Ovary (tissue), 10 donors: ENCODE data around the gene CELF3. TPM values are rescaled to one million over a fixed set of nuclear protein-coding genes. Genes with fewer than 3 reads are reported as not detected.

Experiments used
- DNase-seq, 5 donors: peaks; one replicate each; pipeline ENCODE4 v3.0.0-alpha.2; 2019 to 2020
- H3K27ac ChIP-seq, 2 donors: fragments of 200-600 bp; one replicate each; pipeline versions ENCODE4 v1.5.1 to v1.8.0; 2019 to 2022
- H3K27me3 ChIP-seq: fragments of 200-600 bp; one replicate; pipeline ENCODE4 v1.8.0; 2022
- H3K36me3 ChIP-seq: fragments of 200-600 bp; sonication (generic); one replicate; pipeline ENCODE4 v1.5.1; 2019
- H3K4me1 ChIP-seq: one replicate; pipeline ENCODE4 v1.8.1; 2013; ENCODE audit warnings: mild to moderate bottlenecking, moderate library complexity; ENCODE audit not compliant: insufficient read depth
- H3K4me3 ChIP-seq: fragments of 200-600 bp; sonication (generic); one replicate; pipeline ENCODE4 v1.5.1; 2017
- H3K9me3 ChIP-seq, 2 donors: fragments of 200-600 bp in 1 of 2; sonication (generic) in 1 of 2; one replicate each; pipeline versions ENCODE4 v1.5.1 to v1.8.1; 2013 to 2019; ENCODE audit warnings: mild to moderate bottlenecking in 1 of 2, moderate library complexity in 1 of 2
- CTCF ChIP-seq, 3 donors: fragments of 450-650 bp in 2 of 3; fragments of 200-600 bp in 1 of 3; IDR thresholded peaks; one replicate each; pipeline versions ENCODE4 v1.5.1 to v1.8.0; 2016 to 2022; ENCODE audit warnings: antibody characterized with exemption in 3 of 3, mild to moderate bottlenecking in 1 of 3
- EP300 ChIP-seq: sonication (generic); formaldehyde crosslinking; IDR thresholded peaks from one replicate; pipeline ENCODE4 v1.6.1; 2017; ENCODE audit warnings: antibody characterized with exemption
- POLR2A ChIP-seq: fragments of 450-650 bp; IDR thresholded peaks from one replicate; pipeline ENCODE4 v1.6.1; 2017; ENCODE audit warnings: antibody characterized with exemption, mild to moderate bottlenecking, moderate library complexity
- WGBS, 3 donors: extraction: QIAGEN DNeasy Blood & Tissue Kit in 1 of 3; methylation state at CpG; one replicate each; pipeline versions ENCODE4 v1.1.5 to v1.1.7; 2013 to 2017; 5-methylcytosine and 5-hydroxymethylcytosine counted together
- intact Hi-C, 4 donors: fragments of 100-400 bp; cut with DNase I; formaldehyde crosslinking; loops; one replicate each; pipeline versions ENCODE4 v1.11.0 to v1.15.1; 2022 to 2023
- long read RNA-seq, 3 donors: library from polyadenylated mRNA in 2 of 3; unstranded in 2 of 3; transcript quantifications; one replicate each; pipeline ENCODE4 v2.0.0 and lab custom pipeline, GENCODE V29; 2021 to 2026
- polyA plus RNA-seq, 2 donors: library from polyadenylated mRNA; stranded (reverse); fragments of 200-250 nt in 1 of 2; fragments of 350-450 nt in 1 of 2; fragmentation: Illumina TruSeq in 1 of 2; extraction: RNeasy Lipid Tissue Mini Kit (QIAGEN cat#74804) in 1 of 2; gene quantifications; one replicate each; pipeline ENCODE4 v1.2.3, GENCODE V29; 2013 to 2014
- total RNA-seq, 7 donors: library from RNA; depleted of rRNA in 2 of 7; stranded (reverse); fragments of >200 nt in 2 of 7; fragmentation: NEBNext Ultra II Directional in 3 of 7; extraction: Animal tissue kit (Norgen Biotek cat#: 25700) in 3 of 7; gene quantifications; one replicate each; pipeline versions ENCODE4 v1.1.0 to v1.2.4, GENCODE V29; 2016 to 2023
- donor health status: DM: no; HTN: no; CAD: no; lungs with moderate emphysema.
- donor health status: DM: no; HTN: no; CAD: no.
- donor health status: Bipolar disorder and iron deficiency.
- donor health status: DM: yes; HTN: yes; CAD: no.
- donor health status: DM: no; HTN: no; CAD: no.
- donor health status: DM: yes; HTN: yes; CAD: no.

Gene CELF3
- total RNA-seq (under 1 TPM in 1 of 7 donors, not detected in 6; 0.57 TPM), polyA plus RNA-seq (not detected)
- long read RNA-seq, donor 1, result 0 reads
- long read RNA-seq, donor 2, result 0 reads
- long read RNA-seq, donor 3, result 0 reads

- Histone ChIP-seq H3K27ac (no peak within 1 kb of the TSS), H3K9me3 (no peaks in the 10 kb centered on the region), H3K4me3 (no peak within 1 kb of the TSS), H3K36me3 (no peaks in the 10 kb centered on the region), H3K4me1 (peaks cover 9% of the 10 kb centered on the region), H3K27me3 (no peaks in the 10 kb centered on the region)
- 1 to 7% (median 2%) methylated on average over 24 to 27 of the region's 27 CpGs for WGBS, 3 donors
- TF ChIP-seq EP300 (no peak), POLR2A (no peak), CTCF (IDR thresholded peaks at IDR 0.05) (no peak)
- intact Hi-C loops, result no loop called here
- no peak for DNase-seq
Measured at GRCh38 chr1:151716771-151717631, at the start of gene CELF3. CELF3 (minus strand) TSS chr1:151716803; CDS start chr1:151716020, 783 bp downstream.

GRCh38 chr1:151763990-151764389, 47.4 kb upstream of the CELF3 start:
- WGBS, 3 donors, result 45 to 62% (median 56%) methylated on average over 10 of the region's 10 CpGs
- Histone ChIP-seq H3K27me3 (no peaks in the 10 kb centered on the region), H3K36me3 (no peaks in the 10 kb centered on the region), H3K27ac (peak overlapping the region; percentile 79 to 88), H3K4me3 (peak overlapping the region; percentile 58), H3K4me1 (peaks cover 2% of the 10 kb centered on the region), H3K9me3 (no peaks in the 10 kb centered on the region)
- TF ChIP-seq EP300 (no peak), CTCF (IDR thresholded peaks at IDR 0.05) (no peak), POLR2A (no peak)
- intact Hi-C loops, result no loop called here
- no peak for DNase-seq

- H3K27ac ChIP-seq, result peak within 1 kb of the TSS; percentile 79 to 88
- intact Hi-C loops, result no loop called here
- 0 to 1% (median 0%) methylated on average over 57 to 68 of the region's 68 CpGs for WGBS, 3 donors
- peak within 1 kb of the TSS; percentile 58 for H3K4me3 ChIP-seq
- no peaks in the 10 kb centered on the region for H3K36me3 ChIP-seq
- TF ChIP-seq POLR2A, result peak; percentile 31
- TF ChIP-seq CTCF (IDR thresholded peaks at IDR 0.05), result no peak
- peaks cover 2% of the 10 kb centered on the region for H3K4me1 ChIP-seq
- no peaks in the 10 kb centered on the region for H3K27me3 ChIP-seq
- no peaks in the 10 kb centered on the region for H3K9me3 ChIP-seq
- peak; percentile 72 to 90 (median 77) for DNase-seq
Measured at GRCh38 chr1:151762941-151763921, 46.6 kb upstream of the CELF3 start, which contains the start of gene MRPL9. MRPL9 (minus strand) TSS chr1:151763496; CDS start chr1:151763479, 17 bp downstream.
